OCI-LY7 (cell line): ENCODE results near the gene MIS18A.

Source experiments
- EZH2phosphoT487 ChIP-seq: fragments of 200-600 bp; sonication (generic); IDR thresholded peaks from 2 replicates; pipeline ENCODE4 v1.6.1; 2018; ENCODE audit warnings: low read depth, borderline replicate concordance, mild to moderate bottlenecking, mixed run types, antibody characterized with exemption, low read length, moderate library complexity, mixed read lengths
- TF ChIP-seq, protein P1 (sequence below): fragments of 200-600 bp; sonication (generic); conservative IDR thresholded peaks from 2 replicates; pipeline ENCODE4 v1.5.1; 2014; ENCODE audit warnings: mild to moderate bottlenecking, antibody characterized with exemption, low read length, moderate library complexity, mixed read lengths

DNA sequence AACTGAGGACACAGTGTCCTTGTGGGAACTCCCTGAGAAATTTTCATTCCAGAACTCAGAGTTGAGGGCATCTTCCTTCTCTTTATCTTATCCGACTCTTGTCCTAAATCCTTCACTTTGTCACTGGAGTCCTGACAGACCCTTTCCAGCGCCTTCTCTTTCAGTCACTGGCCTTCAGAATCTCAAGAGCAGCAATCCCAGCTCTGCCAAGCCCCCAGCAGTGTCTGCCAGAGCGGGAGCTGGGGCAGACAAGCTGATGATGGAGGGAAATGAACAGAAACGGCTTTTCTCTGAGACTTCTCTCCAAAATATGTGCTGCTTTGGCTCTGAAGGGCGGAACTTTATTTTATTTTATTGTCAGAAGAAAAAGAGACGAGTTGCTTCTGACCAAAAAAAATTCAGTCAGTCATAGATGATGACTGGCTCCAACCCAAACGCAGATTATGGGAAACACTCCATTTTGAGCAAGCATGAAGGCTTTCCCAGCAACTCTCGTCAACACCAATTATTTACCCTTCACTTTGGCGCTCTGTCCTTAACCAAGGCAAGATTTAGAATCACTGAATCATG, 32.2 kb downstream of the MIS18A start:
- TF ChIP-seq, protein P1, sequence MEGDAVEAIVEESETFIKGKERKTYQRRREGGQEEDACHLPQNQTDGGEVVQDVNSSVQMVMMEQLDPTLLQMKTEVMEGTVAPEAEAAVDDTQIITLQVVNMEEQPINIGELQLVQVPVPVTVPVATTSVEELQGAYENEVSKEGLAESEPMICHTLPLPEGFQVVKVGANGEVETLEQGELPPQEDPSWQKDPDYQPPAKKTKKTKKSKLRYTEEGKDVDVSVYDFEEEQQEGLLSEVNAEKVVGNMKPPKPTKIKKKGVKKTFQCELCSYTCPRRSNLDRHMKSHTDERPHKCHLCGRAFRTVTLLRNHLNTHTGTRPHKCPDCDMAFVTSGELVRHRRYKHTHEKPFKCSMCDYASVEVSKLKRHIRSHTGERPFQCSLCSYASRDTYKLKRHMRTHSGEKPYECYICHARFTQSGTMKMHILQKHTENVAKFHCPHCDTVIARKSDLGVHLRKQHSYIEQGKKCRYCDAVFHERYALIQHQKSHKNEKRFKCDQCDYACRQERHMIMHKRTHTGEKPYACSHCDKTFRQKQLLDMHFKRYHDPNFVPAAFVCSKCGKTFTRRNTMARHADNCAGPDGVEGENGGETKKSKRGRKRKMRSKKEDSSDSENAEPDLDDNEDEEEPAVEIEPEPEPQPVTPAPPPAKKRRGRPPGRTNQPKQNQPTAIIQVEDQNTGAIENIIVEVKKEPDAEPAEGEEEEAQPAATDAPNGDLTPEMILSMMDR, result no peak
- no peak for TF ChIP-seq EZH2phosphoT487
